GM12875 (cell line): ENCODE results near the gene FKBP15.
"Not testable (repeated sequence)": the region's sequence is repeated elsewhere in the genome, so short reads cannot be mapped to it uniquely, and the experiment has no call there.

Experiments used
- H3K4me3 ChIP-seq: one replicate; pipeline ENCODE4 v1.5.1; 2011; ENCODE audit warnings: low read depth, low read length, control low read depth
- CTCF ChIP-seq: IDR thresholded peaks from 2 replicates; pipeline ENCODE4 v1.5.1; 2011; ENCODE audit warnings: low read depth, mild to moderate bottlenecking, control low read depth, inconsistent platforms, low read length, moderate library complexity, borderline replicate concordance; ENCODE audit not compliant: insufficient read depth

FKBP15 gene

GRCh38 chr9:113244556-113244955, 23.5 kb upstream of the FKBP15 start:
- H3K4me3 ChIP-seq = no peak overlapping the region
- no peak for TF ChIP-seq CTCF

DNA sequence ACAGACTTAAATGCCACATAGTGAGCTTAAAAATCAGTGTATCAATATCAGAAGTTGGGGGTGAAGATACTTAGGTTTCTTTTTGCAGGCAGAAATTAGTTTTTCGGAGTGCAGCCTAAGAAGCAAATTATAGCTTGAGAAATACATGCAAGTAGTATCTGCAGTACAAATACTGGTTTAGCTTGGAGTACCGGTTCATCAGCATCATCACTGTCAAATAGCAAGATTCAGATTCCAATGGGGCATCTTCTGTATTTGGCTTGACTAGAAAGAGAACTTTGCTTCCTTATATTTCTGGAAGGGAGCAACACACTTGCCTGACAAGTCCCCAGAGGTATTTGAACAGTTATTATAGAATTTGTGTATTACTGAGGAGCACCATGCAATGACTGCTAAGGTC, 20.1 kb upstream of the FKBP15 start:
- no peak for TF ChIP-seq CTCF
- H3K4me3 ChIP-seq = no peak overlapping the region

DNA sequence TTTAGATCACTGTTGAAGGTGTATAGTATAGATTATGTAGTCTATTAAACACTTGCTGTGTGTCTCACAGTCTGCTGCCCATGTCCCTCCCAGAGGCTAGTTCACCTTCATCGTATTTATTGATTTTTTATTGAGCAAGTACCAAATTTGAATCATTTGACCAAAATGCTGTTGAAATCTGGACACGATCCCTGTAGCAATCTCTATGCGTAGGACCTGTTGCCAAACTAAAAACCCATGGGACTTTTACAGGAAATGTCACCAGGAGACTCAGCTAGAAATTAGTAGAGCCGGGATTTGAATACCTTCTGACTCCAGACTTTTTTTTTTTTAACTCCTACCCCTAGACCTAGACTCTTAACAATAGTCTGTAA, 17.8 kb upstream of the FKBP15 start:
- no peak overlapping the region for H3K4me3 ChIP-seq
- no peak for TF ChIP-seq CTCF

DNA sequence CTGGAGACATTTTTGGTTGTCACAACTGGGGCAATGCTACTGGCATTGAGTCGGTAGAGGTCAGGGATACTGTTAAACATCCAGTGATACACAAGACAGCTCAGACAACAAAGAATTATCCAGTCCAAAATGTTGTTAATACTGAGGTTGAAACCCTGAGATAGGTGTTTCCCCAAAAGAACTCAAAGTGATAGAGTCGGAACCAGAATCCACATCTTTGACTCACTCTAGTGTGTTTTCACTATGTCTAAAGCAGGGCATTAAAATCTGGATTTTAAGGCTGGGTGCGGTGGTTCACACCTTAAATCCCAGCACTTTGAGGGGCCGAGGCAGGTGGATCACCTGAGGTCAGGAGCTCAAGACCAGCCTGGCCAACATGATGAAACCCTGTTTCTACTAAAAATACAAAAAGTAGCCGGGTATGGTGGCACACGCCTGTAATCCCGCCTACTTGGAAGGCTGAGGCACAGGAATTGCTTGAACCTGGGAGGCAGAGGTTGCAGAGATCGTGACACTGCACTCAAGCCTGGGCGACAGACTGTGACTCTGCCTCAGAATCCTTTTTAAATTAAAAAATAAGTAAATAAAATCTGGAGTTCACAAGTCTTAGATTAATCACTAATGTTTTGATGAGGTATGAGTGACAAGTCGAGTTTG, 17.3 kb upstream of the FKBP15 start:
- no peak overlapping the region for H3K4me3 ChIP-seq
- no peak for TF ChIP-seq CTCF

DNA sequence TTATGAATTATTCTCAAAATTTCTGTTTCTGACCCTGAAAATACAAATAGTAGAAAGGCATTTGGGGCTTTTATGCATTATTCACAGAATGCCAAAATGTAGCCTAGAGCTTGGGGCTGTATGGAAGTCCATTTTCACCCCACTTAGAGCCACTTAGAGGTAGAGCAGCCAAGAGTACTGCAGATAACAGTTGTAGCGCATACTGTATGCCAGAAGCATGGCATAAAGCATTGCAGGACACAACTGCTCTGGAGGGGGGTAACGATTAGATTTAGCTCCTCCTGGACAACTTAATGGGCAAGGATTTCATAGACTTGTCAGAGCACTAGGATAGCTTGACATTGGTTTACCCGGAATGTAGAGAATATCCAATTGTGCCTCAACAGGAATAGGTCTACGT, 15.9 kb upstream of the FKBP15 start:
- no peak overlapping the region for H3K4me3 ChIP-seq
- no peak for TF ChIP-seq CTCF

DNA sequence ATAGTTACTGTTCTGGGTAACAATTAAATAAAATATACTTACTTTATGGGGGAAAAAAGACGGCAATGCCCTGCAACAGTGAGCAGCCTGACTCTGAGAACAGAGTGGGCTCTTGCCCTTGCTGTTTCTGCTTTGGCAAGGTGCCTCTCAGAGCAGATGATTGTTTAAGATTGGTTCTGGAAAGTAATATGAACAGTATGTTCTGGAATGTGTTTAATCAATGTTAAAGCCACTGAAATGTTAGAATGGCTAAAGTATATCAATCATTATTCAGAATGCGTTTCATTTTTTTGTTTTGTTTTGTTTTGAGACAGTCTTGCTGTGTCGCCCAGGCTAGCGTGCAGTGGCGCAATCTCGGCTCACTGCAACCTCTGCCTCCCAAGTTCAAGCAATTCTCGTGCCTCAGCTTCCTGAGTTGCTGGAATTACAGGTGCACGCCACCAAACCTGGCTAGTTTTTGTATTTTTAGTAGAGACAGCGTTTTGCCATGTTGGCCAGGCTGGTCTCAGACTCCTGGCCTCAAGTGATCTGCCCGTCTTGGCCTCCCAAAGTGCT, 14.7 kb upstream of the FKBP15 start:
- not testable (repeated sequence) for H3K4me3 ChIP-seq

- H3K4me3 ChIP-seq = no peak overlapping the region
- TF ChIP-seq CTCF = no peak
Observed at GRCh38 chr9:113231701-113232100, 10.6 kb upstream of the FKBP15 start.
